GM18505 (cell line): ENCODE results near the gene ESF1.
A peak's percentile ranks its signal among the peaks of the same experiment; 100 is the strongest.
"Not testable (repeated sequence)": the region's sequence is repeated elsewhere in the genome, so short reads cannot be mapped to it uniquely, and the experiment has no call there.

Source experiments
- ATAC-seq: cut with Tn5 transposase; IDR thresholded peaks from one replicate; pipeline ENCODE4 v1.9.1; 2021; ENCODE audit not compliant: unreplicated experiment
- POLR2A ChIP-seq: IDR thresholded peaks from 4 replicates; pipeline ENCODE4 v1.6.1; 2011; ENCODE audit warnings: borderline replicate concordance; ENCODE audit not compliant: insufficient read depth, insufficient read length; ENCODE audit errors: extremely low read depth

The ESF1 gene

GRCh38 chr20:13775867-13776266, 8.9 kb downstream of the ESF1 start:
- no peak for ATAC-seq
- no peak for TF ChIP-seq POLR2A

DNA sequence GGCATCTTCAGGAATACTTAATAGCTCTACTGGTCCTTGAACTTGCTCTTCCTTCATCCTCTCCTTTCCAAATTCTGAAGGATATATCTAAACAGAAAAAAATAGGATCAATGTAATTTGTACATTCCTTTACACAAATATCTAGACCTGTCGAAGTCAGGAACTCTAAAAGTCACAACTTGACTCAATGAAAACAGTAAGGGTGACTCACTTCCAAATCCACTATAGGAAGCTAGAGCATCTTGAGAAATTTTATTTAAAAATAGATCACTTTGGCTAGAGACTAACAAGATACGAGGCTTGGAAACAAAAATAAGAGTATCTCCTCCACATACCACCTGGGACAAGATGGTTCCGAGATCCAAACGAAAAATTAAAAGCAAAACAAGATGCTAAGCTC, 12.2 kb downstream of the ESF1 start:
- TF ChIP-seq POLR2A: no peak
- ATAC-seq: no peak

- no peak for ATAC-seq
These were observed 12.8 kb downstream of the ESF1 start for GRCh38 chr20:13771853-13772453.

DNA sequence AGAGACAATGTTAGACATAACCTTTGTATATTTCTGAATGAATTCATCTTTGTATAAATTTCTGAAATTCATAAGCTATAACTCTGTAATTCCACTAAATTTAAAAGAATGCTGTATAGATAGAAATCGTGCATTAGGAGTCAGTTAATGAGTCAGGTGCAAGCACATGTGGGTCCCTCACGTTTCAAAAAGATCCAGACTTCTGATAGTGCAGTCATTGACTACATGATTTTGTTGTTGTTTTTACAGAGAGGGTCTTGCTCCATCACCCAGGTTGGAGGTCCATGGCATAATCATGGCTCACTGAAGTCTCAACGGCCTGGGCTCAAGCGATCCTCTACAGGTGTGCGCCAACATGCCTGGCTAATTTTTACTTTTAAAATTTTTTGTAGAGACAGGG, 14.6 kb downstream of the ESF1 start:
- no peak for TF ChIP-seq POLR2A
- ATAC-seq: no peak

More at GRCh38 chr20:13771853-13772453, 12.8 kb downstream of the ESF1 start:
- TF ChIP-seq POLR2A: no peak

DNA sequence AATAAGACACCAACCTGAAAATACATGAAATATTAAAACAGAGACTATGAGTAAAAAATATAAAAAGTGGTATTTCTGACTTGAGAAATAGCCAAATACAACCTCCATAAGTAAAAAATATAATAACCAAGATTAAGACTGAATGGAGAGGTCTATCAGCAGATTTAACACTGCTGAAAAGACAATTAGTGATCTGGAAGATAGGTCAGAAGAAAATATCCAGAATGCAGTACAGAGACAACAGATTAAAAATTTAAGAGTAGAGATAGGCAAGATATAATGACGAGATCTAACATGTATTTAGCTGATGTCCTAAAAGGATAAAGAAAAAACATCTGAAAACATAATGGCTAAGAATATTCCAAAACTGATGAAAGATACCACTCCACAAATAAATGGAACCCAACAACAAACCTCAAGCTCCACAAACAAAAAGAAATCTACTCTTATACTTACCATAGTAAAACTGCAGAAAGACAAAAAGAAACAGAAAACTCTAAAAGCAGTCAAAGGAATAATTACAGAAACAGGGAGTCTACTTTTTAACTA, 18.8 kb downstream of the ESF1 start:
- no peak for ATAC-seq
- no peak for TF ChIP-seq POLR2A

GRCh38 chr20:13765299-13765698, 19.4 kb downstream of the ESF1 start:
- ATAC-seq: no peak
- TF ChIP-seq POLR2A: no peak

DNA sequence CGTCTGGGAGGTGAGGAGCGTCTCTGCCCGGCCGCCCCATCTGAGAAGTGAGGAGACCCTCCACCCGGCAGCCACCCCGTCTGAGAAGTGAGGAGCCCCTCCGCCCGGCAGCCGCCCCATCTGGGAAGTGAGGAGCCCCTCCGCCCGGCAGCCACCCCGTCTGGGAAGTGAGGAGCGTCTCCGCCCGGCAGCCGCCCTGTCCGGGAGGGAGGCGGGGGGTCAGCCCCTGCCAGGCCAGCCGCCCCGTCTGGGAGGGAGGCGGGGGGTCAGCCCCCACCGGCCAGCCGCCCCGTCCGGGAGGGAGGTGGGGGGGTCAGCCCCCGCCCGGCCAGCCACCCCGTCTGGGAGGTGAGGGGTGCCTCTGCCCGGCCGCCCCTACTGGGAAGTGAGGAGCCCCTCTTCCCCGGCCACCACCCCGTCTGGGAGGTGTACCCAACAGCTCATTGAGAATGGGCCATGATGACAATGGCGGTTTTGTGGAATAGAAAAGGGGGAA, 24.2 kb downstream of the ESF1 start:
- ATAC-seq: not testable (repeated sequence)

DNA sequence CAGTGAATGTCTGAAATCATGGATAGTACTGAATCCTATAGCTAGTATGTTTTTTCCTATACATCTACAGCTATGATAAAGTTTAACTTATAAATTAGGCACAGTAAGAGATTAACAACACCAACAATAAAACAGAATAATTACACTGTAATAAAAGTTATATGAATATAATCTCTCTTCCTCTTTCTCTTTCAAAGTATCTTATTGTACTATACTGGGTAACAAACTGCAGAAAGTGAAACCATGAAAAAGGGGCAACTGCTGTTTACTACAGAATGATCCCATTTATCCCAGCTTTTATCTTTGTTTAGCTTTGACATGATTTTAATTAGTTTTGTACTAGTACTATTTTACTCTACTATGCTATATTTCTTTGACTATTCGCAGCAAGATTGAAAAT, 25.8 kb downstream of the ESF1 start:
- TF ChIP-seq POLR2A: no peak
- peak; percentile 66 for ATAC-seq

DNA sequence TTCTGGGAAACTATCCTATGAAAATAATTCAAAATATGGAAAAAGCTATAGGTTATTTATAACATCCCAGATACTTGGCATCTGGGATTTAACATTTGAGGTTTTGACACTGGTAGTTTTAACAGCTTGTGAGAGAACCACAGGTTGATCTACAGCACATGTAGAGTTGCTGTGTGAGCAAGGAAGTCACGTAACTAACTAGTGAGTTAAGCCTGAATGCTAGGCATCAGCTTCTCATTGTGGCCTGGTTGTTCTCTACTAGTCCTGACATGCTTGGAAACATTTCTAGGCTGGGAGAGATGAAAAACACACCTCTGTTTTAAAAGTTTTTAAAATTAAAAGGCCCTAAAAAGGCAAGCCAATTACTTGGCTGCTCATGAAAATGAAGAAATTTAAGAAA, 28.2 kb downstream of the ESF1 start:
- no peak for ATAC-seq
- no peak for TF ChIP-seq POLR2A

DNA sequence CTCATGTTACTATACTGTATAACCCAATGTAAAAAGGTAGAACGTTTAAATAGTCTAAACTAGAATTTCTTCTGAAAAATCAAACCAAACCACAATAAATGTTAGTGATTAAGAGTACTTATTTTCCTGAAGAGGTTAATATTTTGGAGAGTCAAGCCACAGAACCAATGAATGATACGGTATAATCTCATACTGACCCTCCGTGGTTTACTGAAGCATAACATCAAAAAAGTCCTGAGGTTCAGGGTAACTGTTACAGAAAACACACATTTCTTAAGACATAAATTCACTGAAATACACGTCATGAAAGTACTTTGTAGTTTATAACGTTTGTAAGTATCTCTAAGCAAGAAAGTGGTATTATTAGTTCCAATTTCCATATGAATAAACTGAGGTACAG, 28.9 kb downstream of the ESF1 start:
- no peak for TF ChIP-seq POLR2A
- ATAC-seq: no peak

DNA sequence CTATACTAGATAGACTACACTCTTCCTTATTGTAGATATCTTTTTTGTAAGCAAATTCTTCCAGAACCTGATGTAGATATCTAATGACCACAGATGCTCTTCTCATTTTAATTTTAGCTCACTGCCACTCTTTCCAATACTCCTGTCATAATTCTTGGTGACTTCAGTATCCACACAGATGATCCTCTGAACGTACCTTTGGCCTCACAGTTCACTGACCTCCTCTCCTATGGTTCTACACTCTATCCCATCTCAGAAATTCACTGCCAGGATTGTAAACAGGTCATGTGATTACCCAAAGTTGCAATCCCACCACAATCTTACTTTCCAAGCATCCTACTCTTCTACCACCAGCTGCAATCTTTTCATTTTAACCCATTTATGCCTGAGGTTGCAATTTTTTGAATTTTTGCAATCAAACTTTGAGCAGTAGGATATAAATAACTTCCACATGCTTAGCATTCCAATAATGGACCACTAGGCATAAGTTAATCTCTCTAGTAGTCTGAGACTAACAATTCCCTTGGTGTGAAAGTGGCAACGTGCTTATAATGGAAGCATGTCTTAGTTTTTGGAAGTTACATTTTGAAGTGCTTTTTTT, 31.2 kb downstream of the ESF1 start:
- no peak for ATAC-seq
- TF ChIP-seq POLR2A: no peak

GRCh38 chr20:13749811-13750210, 34.9 kb downstream of the ESF1 start:
- TF ChIP-seq POLR2A: no peak
- no peak for ATAC-seq

DNA sequence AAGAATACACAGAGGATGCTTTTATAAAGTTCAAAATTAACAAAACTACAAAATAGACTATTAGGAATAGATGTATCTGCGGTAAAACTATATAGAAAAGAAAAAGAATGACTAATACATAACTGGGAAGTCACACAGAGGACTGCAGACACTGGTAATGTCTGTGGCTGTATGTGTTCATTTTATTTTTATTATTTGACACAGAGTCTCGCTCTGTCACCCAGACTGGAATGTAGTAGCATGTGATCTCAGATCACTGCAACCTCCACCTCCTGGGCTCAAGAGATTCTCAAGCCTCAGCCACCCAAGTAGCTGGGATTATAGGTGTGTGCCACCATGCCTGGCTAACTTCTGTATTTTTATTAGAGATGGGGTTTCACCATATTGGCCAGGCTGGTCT, 38.9 kb downstream of the ESF1 start:
- no peak for ATAC-seq
- TF ChIP-seq POLR2A: no peak

- ATAC-seq: no peak
- no peak for TF ChIP-seq POLR2A
These were observed 40.4 kb downstream of the ESF1 start for GRCh38 chr20:13744352-13744751.
